HG02938 (cell line): Measurements from ENCODE around the gene SSBP2.

Source experiments
- ATAC-seq: cut with Tn5 transposase; IDR thresholded peaks from one replicate; pipeline ENCODE4 v1.9.1; 2021; ENCODE audit warnings: mild to moderate bottlenecking, moderate library complexity; ENCODE audit not compliant: unreplicated experiment

Gene SSBP2

GRCh38 chr5:81751009-81751835 lies at the start of gene SSBP2:
Gene SSBP2 (minus strand): TSS chr5:81751097. CDS start chr5:81751042, 55 bp downstream.
- peak; percentile 66 for ATAC-seq

- no peak for ATAC-seq
Observed at GRCh38 chr5:81795666-81796065, 44.8 kb upstream of the SSBP2 start.

- ATAC-seq: no peak
Observed at GRCh38 chr5:81794226-81794625, 43.3 kb upstream of the SSBP2 start.

- no peak for ATAC-seq
Observed at GRCh38 chr5:81790336-81790735, 39.4 kb upstream of the SSBP2 start.

GRCh38 chr5:81789033-81789432 lies 38.1 kb upstream of the SSBP2 start:
- no peak for ATAC-seq

- ATAC-seq: no peak
Observed at GRCh38 chr5:81788329-81788728, 37.4 kb upstream of the SSBP2 start.

- ATAC-seq: no peak
Observed at GRCh38 chr5:81787474-81788242, 36.8 kb upstream of the SSBP2 start.

- no peak for ATAC-seq
Observed at GRCh38 chr5:81786991-81787390, 36.1 kb upstream of the SSBP2 start.

GRCh38 chr5:81786496-81786895 lies 35.6 kb upstream of the SSBP2 start:
- no peak for ATAC-seq

- ATAC-seq: no peak
Observed at GRCh38 chr5:81785322-81785721, 34.4 kb upstream of the SSBP2 start.

- ATAC-seq: no peak
Observed at GRCh38 chr5:81783401-81783800, 32.5 kb upstream of the SSBP2 start.

- ATAC-seq: no peak
Observed at GRCh38 chr5:81782811-81783210, 31.9 kb upstream of the SSBP2 start.

- no peak for ATAC-seq
Observed at GRCh38 chr5:81779916-81780266, 29.0 kb upstream of the SSBP2 start.

GRCh38 chr5:81779125-81779915 lies 28.4 kb upstream of the SSBP2 start:
- peak; percentile 90 for ATAC-seq

GRCh38 chr5:81778642-81779041 lies 27.7 kb upstream of the SSBP2 start:
- no peak for ATAC-seq

- no peak for ATAC-seq
Observed at GRCh38 chr5:81776258-81776657, 25.4 kb upstream of the SSBP2 start.

- no peak for ATAC-seq
Observed at GRCh38 chr5:81774374-81774773, 23.5 kb upstream of the SSBP2 start.

- no peak for ATAC-seq
Observed at GRCh38 chr5:81773574-81773973, 22.7 kb upstream of the SSBP2 start.

- ATAC-seq: no peak
Observed at GRCh38 chr5:81773161-81773560, 22.3 kb upstream of the SSBP2 start.

- no peak for ATAC-seq
Observed at GRCh38 chr5:81772488-81772887, 21.6 kb upstream of the SSBP2 start.

- ATAC-seq: no peak
Observed at GRCh38 chr5:81768935-81769452, 18.1 kb upstream of the SSBP2 start.
